Muscle of leg (tissue), 11 donors: ENCODE results near the gene MAOB. TPM values are rescaled to one million over a fixed set of nuclear protein-coding genes. Genes with fewer than 3 reads are reported as not detected.
"Not testable (repeated sequence)": the region's sequence is repeated elsewhere in the genome, so short reads cannot be mapped to it uniquely, and the experiment has no call there.

Experiments
- DNase-seq: peaks from one replicate; pipeline ENCODE4 v3.0.0; 2013
- H3K27ac ChIP-seq: one replicate; pipeline ENCODE4 v1.5.1; 2013; ENCODE audit warnings: mild to moderate bottlenecking, low read length, control low read depth
- H3K27me3 ChIP-seq: one replicate; pipeline ENCODE4 v1.6.1; 2013; ENCODE audit warnings: low read length; ENCODE audit not compliant: control insufficient read depth, insufficient read depth
- H3K36me3 ChIP-seq: one replicate; pipeline ENCODE4 v1.6.1; 2013; ENCODE audit warnings: low read length; ENCODE audit not compliant: control insufficient read depth, insufficient read depth
- H3K4me1 ChIP-seq: one replicate; pipeline ENCODE4 v1.6.1; 2013; ENCODE audit warnings: low read length; ENCODE audit not compliant: control insufficient read depth, insufficient read depth
- H3K4me3 ChIP-seq: one replicate; pipeline ENCODE4 v1.5.1; 2013; ENCODE audit warnings: low read length, control low read depth
- H3K9me3 ChIP-seq: replicated peaks from 2 replicates; pipeline ENCODE4 v1.6.1; 2013; ENCODE audit warnings: low read depth, low read length; ENCODE audit not compliant: control insufficient read depth
- WGBS: methylation state at CpG from one replicate; pipeline ENCODE4 v1.1.5; 2013; ENCODE audit warnings: missing lambda C conversion rate; ENCODE audit not compliant: insufficient coverage; 5-methylcytosine and 5-hydroxymethylcytosine counted together
- polyA plus RNA-seq, 8 donors: library from polyadenylated mRNA; unstranded; fragments of 120-200 nt; gene quantifications; one replicate each; pipeline versions ENCODE4 v1.2.1 to v1.2.3, GENCODE V29; 2013; ENCODE audit warnings: inconsistent platforms in 1 of 8, low replicate concordance in 1 of 8; ENCODE audit not compliant: insufficient read length in 8 of 8, insufficient read depth in 1 of 8
- total RNA-seq: library from RNA; stranded (reverse); fragments of 120-200 nt; gene quantifications from one replicate; pipeline ENCODE4 v1.2.4, GENCODE V29; 2013

The MAOB gene
- total and polyA plus RNA-seq, 9 donors = 0.31 to 6.1 (median 1.4) TPM

GRCh38 chrX:43741843-43742573 is 140.2 kb downstream of the MAOB start:
- 40% methylated on average over 2 of the region's 7 CpGs for WGBS
- H3K27ac ChIP-seq = no peak overlapping the region

GRCh38 chrX:43735957-43736356 is 146.3 kb downstream of the MAOB start:
- H3K4me1 ChIP-seq = no peaks in the 10 kb centered on the region
- H3K9me3 ChIP-seq = no peaks in the 10 kb centered on the region
- H3K36me3 ChIP-seq = no peaks in the 10 kb centered on the region
- peaks cover 14% of the 10 kb centered on the region for H3K27me3 ChIP-seq
- no peak overlapping the region for H3K27ac ChIP-seq
- no CpG with 5 or more reads among the region's 3 CpGs for WGBS
- DNase-seq = no peak
- H3K4me3 ChIP-seq = no peak overlapping the region

More at GRCh38 chrX:43741843-43742573, 140.2 kb downstream of the MAOB start:
- Histone ChIP-seq H3K4me1 (peaks cover 3% of the 10 kb centered on the region), H3K27me3 (peaks cover 23% of the 10 kb centered on the region), H3K4me3 (no peak overlapping the region), H3K36me3 (no peaks in the 10 kb centered on the region), H3K9me3 (no peaks in the 10 kb centered on the region)
- peak; percentile 47 for DNase-seq

GRCh38 chrX:43735534-43735933 is 146.7 kb downstream of the MAOB start:
- Histone ChIP-seq H3K4me1 (no peaks in the 10 kb centered on the region), H3K27ac (no peak overlapping the region), H3K27me3 (peaks cover 14% of the 10 kb centered on the region), H3K9me3 (no peaks in the 10 kb centered on the region), H3K36me3 (no peaks in the 10 kb centered on the region), H3K4me3 (no peak overlapping the region)
- no peak for DNase-seq
- 67% methylated on average over 4 of the region's 6 CpGs for WGBS

- H3K9me3 ChIP-seq = no peaks in the 10 kb centered on the region
- no peaks in the 10 kb centered on the region for H3K4me1 ChIP-seq
- H3K27me3 ChIP-seq = peaks cover 14% of the 10 kb centered on the region
- H3K27ac ChIP-seq = no peak overlapping the region
- WGBS = no CpG with 5 or more reads among the region's 1 CpG
- no peak overlapping the region for H3K4me3 ChIP-seq
- no peak for DNase-seq
- no peaks in the 10 kb centered on the region for H3K36me3 ChIP-seq
These were observed 147.8 kb downstream of the MAOB start for GRCh38 chrX:43734444-43734843.

- no peaks in the 10 kb centered on the region for H3K4me1 ChIP-seq
- H3K27me3 ChIP-seq = peaks cover 14% of the 10 kb centered on the region
- no peaks in the 10 kb centered on the region for H3K36me3 ChIP-seq
- no peak overlapping the region for H3K27ac ChIP-seq
- WGBS = no CpG with 5 or more reads among the region's 1 CpG
- no peak for DNase-seq
- no peaks in the 10 kb centered on the region for H3K9me3 ChIP-seq
- no peak overlapping the region for H3K4me3 ChIP-seq
These were observed 148.6 kb downstream of the MAOB start for GRCh38 chrX:43733699-43734098.

GRCh38 chrX:43731086-43731485 is 151.2 kb downstream of the MAOB start:
- 91% methylated on average over 6 of the region's 7 CpGs for WGBS
- Histone ChIP-seq H3K36me3 (no peaks in the 10 kb centered on the region), H3K27ac (no peak overlapping the region), H3K4me3 (no peak overlapping the region), H3K27me3 (peaks cover 13% of the 10 kb centered on the region), H3K9me3 (no peaks in the 10 kb centered on the region), H3K4me1 (no peaks in the 10 kb centered on the region)
- no peak for DNase-seq

- Histone ChIP-seq H3K4me1 (no peaks in the 10 kb centered on the region), H3K9me3 (no peaks in the 10 kb centered on the region), H3K27me3 (peaks cover 6% of the 10 kb centered on the region), H3K4me3 (no peak overlapping the region), H3K36me3 (no peaks in the 10 kb centered on the region), H3K27ac (no peak overlapping the region)
- WGBS = 100% methylated on average over 1 of the region's 1 CpG
- DNase-seq = no peak
These were observed 153.3 kb downstream of the MAOB start for GRCh38 chrX:43728966-43729365.

- no peak for DNase-seq
- Histone ChIP-seq H3K27me3 (peaks cover 6% of the 10 kb centered on the region), H3K4me1 (no peaks in the 10 kb centered on the region), H3K4me3 (no peak overlapping the region), H3K9me3 (no peaks in the 10 kb centered on the region), H3K27ac (no peak overlapping the region), H3K36me3 (no peaks in the 10 kb centered on the region)
- WGBS = no CpG with 5 or more reads among the region's 5 CpGs
These were observed 154.2 kb downstream of the MAOB start for GRCh38 chrX:43728002-43728401.

GRCh38 chrX:43727254-43727653 is 155.0 kb downstream of the MAOB start:
- H3K4me1 ChIP-seq, H3K27ac ChIP-seq, H3K36me3 ChIP-seq, H3K4me3 ChIP-seq, H3K27me3 ChIP-seq, H3K9me3 ChIP-seq, DNase-seq: not testable (repeated sequence)
- 72% methylated on average over 6 of the region's 6 CpGs for WGBS

GRCh38 chrX:43725227-43725626 is 157.0 kb downstream of the MAOB start:
- not testable (repeated sequence) for H3K36me3 ChIP-seq

GRCh38 chrX:43720961-43721360 is 161.3 kb downstream of the MAOB start:
- Histone ChIP-seq H3K9me3 (peaks cover 22% of the 10 kb centered on the region), H3K4me1 (no peaks in the 10 kb centered on the region), H3K36me3 (no peaks in the 10 kb centered on the region), H3K27ac (no peak overlapping the region), H3K4me3 (no peak overlapping the region), H3K27me3 (peaks cover 2% of the 10 kb centered on the region)
- DNase-seq = no peak
- WGBS = 67% methylated on average over 1 of the region's 1 CpG

More at GRCh38 chrX:43725227-43725626, 157.0 kb downstream of the MAOB start:
- not testable (repeated sequence) for H3K4me3 ChIP-seq, H3K27ac ChIP-seq, DNase-seq, H3K27me3 ChIP-seq, H3K9me3 ChIP-seq, H3K4me1 ChIP-seq
- no CpG with 5 or more reads among the region's 5 CpGs for WGBS
